GM19467 (cell line): ENCODE results near the gene NPAS3.

Source experiments
- ATAC-seq: cut with Tn5 transposase; IDR thresholded peaks from one replicate; pipeline ENCODE4 v1.9.1; 2021; ENCODE audit warnings: mild to moderate bottlenecking, moderate library complexity; ENCODE audit not compliant: unreplicated experiment

The NPAS3 gene

DNA sequence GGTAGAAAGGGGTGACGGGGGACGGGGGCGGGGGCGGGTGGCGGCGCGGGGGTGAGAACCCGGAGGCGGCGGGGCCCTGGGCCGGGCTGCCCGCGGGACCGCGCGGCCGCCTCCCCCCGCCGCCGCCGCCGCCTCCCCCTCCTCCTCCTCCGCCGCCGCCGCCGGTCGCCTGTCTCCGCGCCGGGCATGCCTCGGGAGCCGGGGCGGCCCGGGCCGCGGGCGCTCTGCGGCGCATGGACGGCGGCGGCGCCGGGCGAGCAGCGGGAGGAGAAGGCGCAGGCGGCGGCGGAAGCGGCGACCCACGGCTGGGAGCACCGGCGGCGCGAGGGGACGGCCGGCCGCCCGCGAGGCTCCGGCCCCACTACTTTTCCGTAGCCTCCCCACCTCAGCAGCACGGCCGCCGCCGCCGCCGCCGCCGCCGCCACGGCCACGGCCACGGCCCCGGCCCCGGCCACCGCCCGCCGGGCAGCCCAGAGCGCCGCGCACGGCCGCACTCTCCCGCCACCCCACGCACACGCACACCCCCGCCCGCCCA, at the start of gene NPAS3:
Gene NPAS3 (plus strand): TSS at position 161 of the 535 bp plus-strand sequence.
- ATAC-seq, result no peak

DNA sequence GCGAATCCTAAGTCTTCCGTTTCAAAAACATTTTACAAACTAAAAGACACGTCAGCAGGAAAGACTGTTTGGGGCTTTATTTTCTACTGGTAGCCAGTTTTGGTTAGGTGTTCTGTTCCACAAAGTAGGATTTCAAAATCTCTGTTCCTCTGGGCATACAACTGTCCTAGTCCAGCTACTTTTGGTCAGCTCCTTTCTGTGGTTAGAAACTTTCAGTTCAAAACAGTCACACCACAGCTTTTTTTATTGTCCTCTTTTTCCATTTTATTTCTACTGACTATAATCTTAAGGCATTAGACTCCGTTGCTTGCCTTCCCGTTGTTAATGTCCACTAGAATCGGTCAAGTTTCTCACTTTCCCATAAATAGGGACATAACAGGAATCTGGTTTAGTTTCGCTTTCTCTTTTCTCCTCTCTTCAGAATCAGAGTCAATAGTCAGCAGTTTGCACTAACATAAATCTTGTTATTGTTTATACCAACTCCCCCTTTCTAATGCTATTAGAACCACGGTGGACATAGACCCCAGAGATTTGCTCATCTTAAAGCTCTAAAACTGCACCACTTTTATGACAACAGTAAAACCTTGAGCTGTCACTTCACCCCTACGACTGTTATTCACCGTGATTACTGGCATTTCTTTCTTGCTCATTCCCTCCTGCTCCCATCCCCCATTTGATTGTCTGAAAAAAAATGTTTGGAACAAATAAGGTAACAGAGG, 41.5 kb upstream of the NPAS3 start:
- no peak for ATAC-seq

DNA sequence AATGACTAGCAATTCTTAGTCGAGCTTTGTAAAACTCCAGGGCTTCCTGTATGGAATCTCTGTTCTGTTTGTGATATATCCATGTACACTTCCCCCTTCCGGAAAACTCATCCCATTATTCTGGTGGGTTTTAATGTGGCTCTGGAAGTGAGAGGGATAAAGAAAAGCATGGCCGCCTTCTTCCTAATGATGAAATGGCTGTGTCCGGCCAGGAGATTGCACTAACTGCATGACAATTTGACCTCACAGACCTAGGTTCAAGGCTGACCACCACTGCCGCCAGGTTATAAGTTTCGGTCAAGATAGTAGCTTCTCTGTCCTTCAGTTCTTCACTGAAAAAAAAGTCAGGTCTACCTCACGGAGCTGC, 41.0 kb upstream of the NPAS3 start:
- ATAC-seq, result no peak

DNA sequence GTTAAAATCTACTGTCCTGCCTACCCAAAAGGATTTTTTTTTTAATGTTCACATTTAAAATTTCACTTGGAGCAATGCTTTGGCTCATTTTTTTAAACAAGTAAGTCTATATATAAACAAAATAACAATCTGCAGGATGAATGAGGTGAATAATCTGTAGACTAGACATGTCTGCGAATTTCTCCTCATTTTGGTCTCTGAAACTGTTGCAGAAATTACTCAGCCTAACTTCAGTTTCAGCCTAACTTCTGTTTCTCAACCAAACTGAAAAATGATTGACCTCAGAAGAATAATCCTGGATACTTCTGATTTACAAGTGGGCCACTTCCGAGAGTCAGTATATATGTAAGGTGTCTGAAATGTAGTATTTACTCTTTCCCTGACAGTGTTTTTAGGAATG, 39.8 kb upstream of the NPAS3 start:
- no peak for ATAC-seq

DNA sequence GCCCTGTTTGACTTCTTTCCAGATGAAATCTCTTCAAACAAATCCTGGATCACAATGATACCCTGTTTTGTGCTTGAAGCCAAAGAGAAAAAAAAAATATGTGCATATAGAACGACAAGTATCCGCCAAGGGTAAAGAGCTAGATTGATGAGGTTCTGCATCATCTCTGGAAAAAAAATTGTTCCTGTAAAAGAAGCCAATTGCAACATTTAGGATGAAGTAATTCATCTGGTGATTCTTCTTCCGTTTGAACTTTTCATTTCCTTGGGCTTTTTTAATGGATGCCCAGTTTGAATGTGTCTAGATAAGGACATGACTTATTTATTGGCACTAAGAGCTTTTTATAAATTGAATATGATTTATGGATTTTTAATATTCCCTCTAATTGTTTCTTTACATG, 38.1 kb upstream of the NPAS3 start:
- no peak for ATAC-seq

DNA sequence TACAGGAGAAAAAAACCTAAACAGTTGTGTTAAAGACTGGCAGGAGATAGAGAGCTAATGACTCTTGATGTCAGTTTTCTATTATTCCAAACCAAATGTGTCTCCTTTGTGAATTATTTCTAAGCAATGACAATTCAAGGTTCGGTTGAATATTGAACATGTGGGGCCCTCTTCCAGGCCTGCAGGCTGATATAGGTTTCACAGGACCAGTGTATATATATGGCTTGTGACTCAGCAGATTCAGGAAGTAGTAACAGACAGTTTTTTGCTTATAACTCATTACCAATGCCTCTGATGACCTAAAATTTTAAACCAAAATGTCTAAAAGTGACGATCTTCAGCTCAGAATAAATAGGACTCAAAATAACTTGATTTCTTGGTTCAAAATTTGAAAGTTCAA, 33.7 kb upstream of the NPAS3 start:
- no peak for ATAC-seq

DNA sequence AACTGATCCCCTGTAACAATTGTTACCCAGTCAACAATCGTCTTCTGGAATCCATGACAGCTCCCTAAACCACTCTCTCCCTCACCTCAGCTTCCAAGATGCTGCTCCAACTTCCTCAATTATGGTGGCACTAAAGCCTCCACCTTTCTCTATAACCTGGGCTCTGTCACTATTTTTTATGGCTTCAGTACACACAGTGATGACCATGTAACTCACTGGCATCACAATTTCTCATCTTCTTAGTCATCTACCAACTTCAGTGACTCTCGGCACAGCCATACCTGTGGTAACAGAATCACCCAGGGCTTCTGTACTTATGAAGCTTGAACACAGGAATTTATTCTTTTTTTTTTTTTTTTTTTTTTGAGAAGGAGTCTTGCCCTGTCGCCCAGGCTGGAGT, 32.0 kb upstream of the NPAS3 start:
- ATAC-seq, result no peak

DNA sequence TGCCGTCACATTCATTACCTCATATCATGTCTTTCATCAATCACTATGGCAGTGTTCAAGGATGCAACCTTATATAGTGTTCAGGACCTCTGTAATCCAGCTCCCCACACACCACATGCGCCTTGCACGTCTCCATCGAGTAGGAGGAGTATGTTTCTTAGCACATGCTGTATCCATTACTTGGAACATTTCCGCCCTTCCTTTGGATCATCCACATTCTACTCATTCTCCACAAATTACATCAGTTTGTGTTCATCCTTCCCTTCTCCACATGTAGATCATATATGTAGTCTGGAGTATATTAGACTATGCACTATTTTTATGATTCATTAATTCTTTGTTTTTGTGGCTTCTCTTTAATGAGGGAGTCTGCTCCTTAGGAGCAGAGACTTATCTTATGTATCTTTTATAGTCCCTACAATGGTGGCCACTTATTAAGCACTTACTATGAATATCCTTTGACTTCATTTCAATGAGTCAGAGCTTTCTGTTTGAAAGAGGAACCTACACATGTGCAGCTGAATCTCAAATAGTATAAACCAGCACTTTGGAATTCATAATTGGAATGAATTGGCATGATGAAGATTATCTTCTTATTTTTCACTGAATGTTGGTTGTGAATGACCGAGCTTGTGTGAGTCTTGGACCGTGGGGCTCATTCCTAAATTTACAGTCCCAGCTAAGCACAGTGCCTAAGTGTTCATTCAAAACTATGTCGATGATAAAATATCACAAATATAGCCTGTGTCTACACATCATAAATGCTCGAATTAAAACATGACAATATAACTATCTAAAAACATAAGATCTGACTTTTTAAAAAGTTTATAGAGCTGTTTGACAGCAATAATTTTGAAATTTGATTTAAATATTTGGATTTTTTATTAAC, 30.2 kb upstream of the NPAS3 start:
- no peak for ATAC-seq

DNA sequence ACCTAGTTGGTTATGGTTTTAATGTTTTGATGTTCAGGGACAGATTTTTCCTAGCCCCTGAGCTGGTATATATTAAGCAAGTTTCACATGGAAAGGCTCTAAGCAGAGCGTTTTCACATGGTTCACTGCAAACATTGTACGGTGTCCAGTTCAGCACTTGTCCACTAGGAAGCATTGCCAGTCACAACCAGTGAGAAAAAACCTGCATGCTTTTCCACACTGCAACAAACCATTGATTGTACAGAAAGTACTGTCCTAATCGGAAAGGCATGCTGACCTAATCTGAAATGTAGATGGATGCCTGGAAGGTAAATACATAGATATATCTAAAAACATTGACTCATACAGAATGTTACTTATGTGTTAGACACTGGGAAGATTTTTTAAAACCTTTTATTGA, 25.0 kb upstream of the NPAS3 start:
- no peak for ATAC-seq

DNA sequence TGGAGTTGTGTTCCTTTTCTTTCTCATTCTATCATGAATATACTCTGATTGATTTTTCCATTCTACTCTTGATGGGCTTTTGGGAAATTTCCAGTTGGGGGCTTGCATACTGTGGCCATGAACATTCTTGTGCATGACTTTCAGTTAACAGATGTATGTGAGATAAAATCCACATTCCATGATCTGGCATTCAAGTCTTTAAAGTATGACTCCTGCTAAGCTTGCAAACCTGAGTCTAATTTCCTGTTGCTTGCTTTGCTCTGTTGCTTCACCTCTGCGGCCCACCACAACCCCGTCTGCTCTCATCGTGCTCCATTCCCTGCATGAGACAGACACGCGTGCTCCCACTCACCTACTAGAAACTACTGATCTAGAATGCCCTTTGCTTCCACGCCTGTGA, 24.3 kb upstream of the NPAS3 start:
- ATAC-seq, result no peak

DNA sequence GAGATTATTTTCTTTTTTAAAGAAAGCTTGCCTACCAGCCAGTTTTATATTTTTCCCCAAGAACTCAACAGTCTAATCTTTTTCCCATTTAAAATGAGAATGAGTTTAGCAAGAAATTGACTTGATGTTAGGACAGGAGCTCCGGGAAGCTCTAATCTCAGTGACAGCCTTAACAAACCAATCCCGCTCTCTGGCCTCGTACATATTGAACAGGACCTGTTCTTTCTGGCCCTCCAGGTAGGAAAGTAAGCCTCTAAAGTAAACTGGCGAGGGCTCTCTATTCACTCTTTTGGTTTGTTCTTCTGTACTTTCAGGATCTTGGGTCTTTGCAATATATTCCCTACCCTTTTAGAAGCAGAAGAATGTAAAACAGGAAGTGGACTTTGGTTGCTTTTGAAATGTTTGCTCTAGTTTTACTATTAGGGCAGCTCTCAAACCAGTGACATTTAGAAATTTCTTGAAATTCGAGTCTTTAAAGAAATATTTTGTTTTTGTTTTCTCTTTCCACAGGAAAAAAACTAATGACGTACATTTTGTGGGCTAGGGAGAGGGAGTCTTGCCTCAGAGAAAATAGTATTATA, 17.9 kb upstream of the NPAS3 start:
- ATAC-seq, result no peak

DNA sequence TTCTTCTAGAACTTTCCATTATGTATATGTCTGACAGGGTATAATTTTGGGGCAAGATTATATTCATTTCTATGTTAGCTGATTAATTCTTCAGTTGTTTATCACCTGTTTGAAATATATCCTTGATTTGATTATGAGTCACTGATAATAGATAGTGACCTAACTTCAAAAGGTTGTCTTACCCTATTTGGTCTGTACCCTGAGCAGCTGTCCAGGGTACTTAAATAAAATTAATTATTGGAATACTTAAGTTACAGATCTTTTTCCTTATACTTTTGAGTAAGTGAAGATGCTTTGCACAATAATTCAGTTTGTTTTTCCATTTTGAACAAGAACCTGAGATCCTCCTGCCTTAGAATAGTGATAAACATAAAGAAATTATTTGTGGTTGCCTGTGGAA, 13.2 kb upstream of the NPAS3 start:
- no peak for ATAC-seq

DNA sequence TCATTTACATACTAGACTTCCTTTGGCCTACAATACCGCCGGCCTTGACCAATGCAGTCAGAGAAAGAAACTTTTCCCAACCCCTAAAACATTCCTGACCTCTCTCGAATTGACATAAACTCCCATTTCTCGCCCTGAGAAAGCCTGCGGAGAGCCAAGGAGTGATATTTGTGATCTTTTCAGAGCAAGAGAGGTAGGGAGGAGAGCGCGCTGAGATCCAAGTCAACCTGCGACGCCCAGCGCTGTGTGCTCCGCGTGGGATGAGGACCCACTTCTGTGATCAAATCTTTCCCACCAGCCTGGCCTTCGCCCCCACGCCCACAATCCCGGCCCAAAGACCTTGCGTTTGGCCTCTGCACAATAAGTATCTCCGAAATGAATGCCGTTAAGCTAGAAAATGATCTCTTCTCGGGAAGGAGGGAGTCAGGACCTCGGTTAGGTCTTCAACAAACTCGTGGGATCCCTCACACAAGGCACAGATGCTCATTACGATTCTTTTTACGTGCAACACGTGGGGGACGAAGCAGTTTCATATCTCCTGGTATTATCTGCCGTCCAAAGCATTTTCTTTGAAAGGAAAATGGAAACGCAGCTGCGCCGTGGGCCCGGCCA, 6.3 kb upstream of the NPAS3 start:
- ATAC-seq, result no peak

DNA sequence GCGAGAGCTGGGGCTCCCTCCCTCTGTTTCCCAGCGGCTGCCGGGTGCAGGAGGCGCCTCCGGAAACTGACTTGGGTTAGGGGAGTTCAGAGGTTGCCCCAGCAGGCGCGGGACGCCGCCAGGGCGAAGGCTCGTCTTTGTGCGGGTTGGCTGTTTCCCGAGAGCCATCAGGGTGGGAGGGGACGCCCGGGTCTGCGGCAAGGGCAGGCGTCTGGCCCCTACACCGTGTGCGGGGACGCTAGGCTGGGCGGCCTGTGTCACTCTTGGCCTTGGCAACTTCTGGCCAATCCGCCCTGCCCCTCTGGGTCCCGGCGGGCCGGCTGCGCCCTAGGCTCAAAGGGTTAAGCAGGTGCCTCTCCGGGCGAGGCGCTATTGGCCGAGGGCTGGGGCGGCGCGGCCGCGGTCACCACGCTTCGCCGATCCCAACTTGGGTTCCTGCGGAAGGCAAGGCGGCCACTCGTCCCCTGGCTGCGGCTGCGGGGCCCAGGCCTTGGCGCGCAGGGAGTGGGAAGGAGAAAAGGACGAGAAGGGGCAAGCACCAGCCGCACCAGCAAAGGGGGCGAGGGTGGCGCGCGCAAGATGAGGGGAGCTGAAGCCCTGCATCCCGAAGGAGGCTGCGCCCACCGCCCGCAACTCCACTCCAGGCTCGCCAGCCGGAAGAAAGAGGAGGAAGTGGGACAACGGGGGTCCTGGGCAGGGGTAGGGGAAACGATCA, 5.6 kb upstream of the NPAS3 start:
- no peak for ATAC-seq

DNA sequence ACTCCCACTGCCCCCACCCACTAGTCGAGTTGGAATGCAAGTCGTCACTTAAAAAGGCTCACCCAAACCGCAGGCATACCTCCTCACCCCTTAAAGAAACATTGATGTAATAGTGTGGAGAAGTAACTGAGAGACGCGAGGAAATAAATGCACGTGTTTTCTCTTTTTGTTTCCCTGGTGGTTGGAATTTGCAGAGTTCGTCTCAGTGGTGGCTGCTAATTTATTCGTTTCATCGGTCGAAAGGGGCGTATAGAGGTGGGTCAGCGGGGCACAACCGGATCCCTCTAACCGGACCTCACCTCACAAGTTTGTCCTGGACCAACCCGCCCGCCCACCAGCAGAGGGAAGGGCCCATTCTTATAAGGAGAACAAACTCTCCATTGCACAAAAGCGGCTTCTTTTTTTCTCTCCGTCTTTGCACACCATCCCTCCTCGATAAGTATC, 5.0 kb upstream of the NPAS3 start:
- no peak for ATAC-seq

DNA sequence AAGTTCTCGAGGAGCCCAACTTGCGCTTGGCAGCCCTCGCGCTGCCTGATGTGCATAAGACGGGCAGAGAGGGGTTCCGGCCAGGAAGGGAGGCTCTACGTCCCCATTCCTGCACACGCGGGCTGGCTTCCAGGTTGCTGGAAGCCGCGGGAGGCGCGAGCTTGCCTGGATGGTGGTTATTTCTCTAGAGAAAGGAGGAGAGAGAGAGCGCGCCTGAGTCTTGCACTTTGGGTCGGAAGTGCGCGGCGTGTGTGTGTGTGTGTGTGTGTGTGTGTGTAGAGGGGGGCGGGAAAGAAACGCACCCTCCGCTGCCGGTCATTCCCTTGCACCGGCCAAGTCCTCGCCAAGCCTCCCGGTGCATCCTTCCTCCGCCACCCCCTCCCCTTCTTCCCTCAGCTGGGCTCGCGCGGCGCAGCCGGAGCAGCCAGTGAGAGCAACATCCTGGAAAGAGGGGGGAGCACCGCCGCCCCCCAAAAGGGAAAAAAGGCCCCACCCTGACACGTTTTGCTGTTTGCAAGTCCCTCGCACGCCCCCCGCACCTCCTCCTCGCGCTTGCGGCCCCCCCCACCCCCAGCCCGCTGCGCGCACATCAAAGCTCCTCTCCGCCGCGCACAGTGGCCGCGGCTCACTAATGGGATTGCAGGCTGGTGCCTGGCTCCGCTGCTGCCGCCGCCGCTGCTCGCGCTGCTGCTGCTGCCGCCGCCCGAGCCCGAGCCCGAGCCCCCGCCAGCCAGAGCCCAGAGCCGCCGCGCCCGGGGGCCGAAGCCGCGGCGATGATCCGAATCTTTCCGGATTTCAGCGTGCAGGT, 4.4 kb upstream of the NPAS3 start:
- ATAC-seq, result no peak

DNA sequence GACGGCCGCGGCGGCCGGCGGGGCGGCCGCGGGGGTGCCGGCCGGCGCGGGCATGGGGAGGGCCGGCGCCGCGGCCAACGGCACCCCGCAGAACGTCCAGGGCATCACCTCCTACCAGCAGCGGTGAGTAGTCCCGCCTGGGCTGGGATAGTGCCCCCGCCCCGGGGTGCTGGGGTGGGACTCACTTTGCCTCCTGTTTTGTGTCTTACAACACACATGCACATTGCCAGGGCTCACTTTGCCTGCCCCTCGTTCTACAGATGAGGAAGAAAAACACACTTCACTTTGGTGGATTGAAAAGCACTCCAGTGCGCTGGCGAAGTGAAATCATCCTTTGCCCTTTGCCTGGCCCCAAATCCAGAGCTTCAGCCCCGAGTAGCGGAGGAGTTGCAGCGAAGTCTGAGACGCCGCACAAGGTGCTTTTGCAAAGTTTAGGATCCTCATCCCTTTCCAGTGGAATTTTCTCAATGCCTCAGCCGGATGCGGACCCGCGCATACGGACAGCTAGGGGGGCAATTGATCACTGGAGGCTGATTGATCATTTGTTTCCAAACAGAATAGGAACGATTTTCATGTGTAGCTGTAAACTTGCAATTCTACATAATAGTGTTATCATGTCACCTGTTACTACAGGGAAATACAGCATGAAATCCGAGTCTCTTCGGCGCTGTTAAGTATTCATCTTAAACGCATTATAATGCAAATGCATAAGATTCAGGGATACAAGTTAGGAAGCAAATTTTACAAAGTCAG, 3.6 kb upstream of the NPAS3 start:
- no peak for ATAC-seq

DNA sequence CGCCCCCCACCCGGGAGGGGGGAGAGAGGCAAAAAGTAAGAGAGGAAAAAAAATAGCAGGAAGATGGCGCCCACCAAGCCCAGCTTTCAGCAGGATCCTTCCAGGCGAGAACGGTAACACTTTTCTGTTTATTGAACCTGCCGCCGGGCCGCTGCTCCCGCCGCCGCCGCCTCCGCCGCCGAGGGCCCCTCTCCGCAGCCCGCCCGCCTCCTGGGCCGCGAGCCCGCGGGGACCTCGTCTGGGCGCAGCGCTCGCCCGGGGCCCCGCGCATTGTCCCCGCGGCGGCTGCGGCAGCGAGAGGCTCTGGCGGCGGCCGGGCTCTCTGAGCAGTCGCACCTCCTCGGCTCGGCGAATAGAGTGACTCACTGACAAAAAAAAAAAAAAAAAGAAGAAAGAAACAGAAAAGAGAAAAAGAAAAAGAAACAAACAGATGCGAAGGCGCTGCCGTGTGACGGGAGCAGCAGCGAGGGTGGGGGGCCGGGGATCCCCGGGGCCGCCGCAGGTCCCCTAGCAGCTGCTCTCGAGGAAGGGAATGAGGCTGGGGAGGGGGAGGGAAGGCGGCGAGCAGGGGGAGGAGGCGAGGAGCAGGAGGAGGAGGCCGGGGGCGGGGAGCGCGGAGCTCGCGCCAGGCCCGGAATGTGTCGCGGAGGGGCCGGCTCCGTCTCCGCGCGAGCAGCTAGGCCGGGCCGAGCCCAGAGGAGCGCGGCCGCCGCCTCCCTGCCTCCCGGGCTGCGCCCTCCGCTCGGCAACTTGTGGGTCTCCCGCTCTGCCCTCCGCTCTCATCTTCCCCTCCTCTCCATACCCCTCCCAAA, 781 bp downstream of the NPAS3 start:
- ATAC-seq, result no peak
